DMS79 treated with DMSO at 0.1 percent for 48 hours (cell line): Measurements from ENCODE around the gene SORD.
"Not testable (repeated sequence)": the region's sequence is repeated elsewhere in the genome, so short reads cannot be mapped to it uniquely, and the experiment has no call there.

Experiments
- DNase-seq: peaks from one replicate; lab custom pipeline; 2025; lab: John Stamatoyannopoulos, UW

SORD gene

GRCh38 chr15:45097466-45097865 lies 74.5 kb downstream of the SORD start:
- DNase-seq: no peak

GRCh38 chr15:45099549-45100165 lies 76.7 kb downstream of the SORD start:
- DNase-seq: no peak

GRCh38 chr15:45100884-45101625 lies 78.1 kb downstream of the SORD start:
- no peak for DNase-seq

GRCh38 chr15:45101749-45102148 lies 78.8 kb downstream of the SORD start:
- no peak for DNase-seq

- no peak for DNase-seq
Measured at GRCh38 chr15:45102226-45102625, 79.2 kb downstream of the SORD start.

- DNase-seq: not testable (repeated sequence)
Measured at GRCh38 chr15:45104170-45104569, 81.2 kb downstream of the SORD start.

GRCh38 chr15:45105586-45105985 lies 82.6 kb downstream of the SORD start:
- DNase-seq: no peak

GRCh38 chr15:45106002-45106790 lies 83.2 kb downstream of the SORD start:
- peak; percentile 74 for DNase-seq

GRCh38 chr15:45107941-45108630 lies 85.1 kb downstream of the SORD start:
- no peak for DNase-seq

GRCh38 chr15:45110256-45110820 lies 87.3 kb downstream of the SORD start:
- no peak for DNase-seq

GRCh38 chr15:45111390-45112142 lies 88.6 kb downstream of the SORD start:
- no peak for DNase-seq

GRCh38 chr15:45112143-45112590 lies 89.2 kb downstream of the SORD start:
- DNase-seq: no peak

GRCh38 chr15:45112591-45113379 lies 89.8 kb downstream of the SORD start:
- DNase-seq: no peak

- no peak for DNase-seq
Measured at GRCh38 chr15:45113380-45113990, 90.5 kb downstream of the SORD start.

- no peak for DNase-seq
Measured at GRCh38 chr15:45114076-45114750, 91.2 kb downstream of the SORD start, which contains the start of the genes DUOX2 and DUOXA2. DUOX2 (minus strand) TSS chr15:45114172; CDS start chr15:45113411, 761 bp downstream. DUOXA2 (plus strand) TSS chr15:45114326; CDS start chr15:45114606, 280 bp downstream.

GRCh38 chr15:45114751-45115085 lies 91.7 kb downstream of the SORD start:
- DNase-seq: no peak

- DNase-seq: no peak
Measured at GRCh38 chr15:45115312-45115820, 92.4 kb downstream of the SORD start.

- no peak for DNase-seq
Measured at GRCh38 chr15:45116006-45116481, 93.0 kb downstream of the SORD start.
